GM12878 (cell line): Measurements from ENCODE around the gene ZFP90. TPM values are rescaled to one million over a fixed set of nuclear protein-coding genes. Genes with fewer than 3 reads are reported as not detected.

ENCODE experiments used
- BMI1 ChIP-seq: fragments of 450-650 bp; IDR thresholded peaks from 2 replicates; pipeline ENCODE4 v1.6.1; 2016; ENCODE audit warnings: mild to moderate bottlenecking, moderate library complexity, borderline replicate concordance
- CUX1 ChIP-seq: IDR thresholded peaks from 2 replicates; pipeline ENCODE4 v1.6.1; 2012; ENCODE audit warnings: improper control_type of control experiment, low read depth, low read length; ENCODE audit not compliant: insufficient replicate concordance
- EED ChIP-seq: sonication (generic); IDR thresholded peaks from 2 replicates; pipeline ENCODE4 v1.6.1; 2016; ENCODE audit warnings: antibody characterized with exemption, low read depth
- EP300 ChIP-seq, 2 experiments: fragments of 150-350 bp in 1 of 2; IDR thresholded peaks; 2 replicates each; pipeline ENCODE4 v1.6.1; 2011 to 2012; ENCODE audit warnings: low read depth in 2 of 2, low read length in 2 of 2, borderline replicate concordance in 1 of 2, improper control_type of control experiment in 1 of 2, inconsistent platforms in 1 of 2; ENCODE audit not compliant: control insufficient read depth in 1 of 2
- HDAC2 ChIP-seq: fragments of 200-600 bp; sonication (generic); IDR thresholded peaks from 2 replicates; pipeline ENCODE4 v1.6.1; 2017
- IRF5 ChIP-seq: fragments of 450-650 bp; IDR thresholded peaks from 2 replicates; pipeline ENCODE4 v1.6.1; 2017; ENCODE audit warnings: borderline replicate concordance
- LARP7 ChIP-seq: fragments of 450-650 bp; IDR thresholded peaks from 2 replicates; pipeline ENCODE4 v1.6.1; 2017; ENCODE audit warnings: mild to moderate bottlenecking
- MEF2B ChIP-seq: fragments of 450-650 bp; IDR thresholded peaks from 2 replicates; pipeline ENCODE4 v1.6.1; 2018; ENCODE audit warnings: mild to moderate bottlenecking, moderate library complexity; ENCODE audit not compliant: partially characterized antibody, poor library complexity, severe bottlenecking
- PAX5 ChIP-seq: IDR thresholded peaks from 2 replicates; pipeline ENCODE4 v1.6.1; 2011; ENCODE audit warnings: low read depth, low read length, borderline replicate concordance
- PML ChIP-seq: IDR thresholded peaks from 2 replicates; pipeline ENCODE4 v1.6.1; 2012; ENCODE audit warnings: low read length, inconsistent platforms
- POU2F2 ChIP-seq: IDR thresholded peaks from 3 replicates; pipeline ENCODE4 v1.6.1; 2011; ENCODE audit warnings: low read depth, mild to moderate bottlenecking, low read length, borderline replicate concordance
- PRDM15 ChIP-seq: fragments of 450-650 bp; formaldehyde crosslinking; IDR thresholded peaks from 2 replicates; pipeline ENCODE4 v1.4.0; 2020; ENCODE audit warnings: mild to moderate bottlenecking, moderate library complexity
- RB1 ChIP-seq: fragments of 450-650 bp; formaldehyde crosslinking; IDR thresholded peaks from 2 replicates; pipeline ENCODE4 v1.6.1; 2017; ENCODE audit warnings: mild to moderate bottlenecking, borderline replicate concordance
- STAT1 ChIP-seq: fragments of 450-650 bp; conservative IDR thresholded peaks from 2 replicates; pipeline ENCODE4 v1.6.1; 2014; ENCODE audit warnings: antibody characterized with exemption, mild to moderate bottlenecking
- YBX1 ChIP-seq: fragments of 450-650 bp; IDR thresholded peaks from 2 replicates; pipeline ENCODE4 v1.6.1; 2016; ENCODE audit warnings: antibody characterized with exemption
- ZZZ3 ChIP-seq: IDR thresholded peaks from 2 replicates; pipeline ENCODE4 v1.6.1; 2011; ENCODE audit warnings: low read depth; ENCODE audit not compliant: control insufficient read depth, insufficient read length
- polyA plus RNA-seq, 11 experiments: library from polyadenylated mRNA; depleted of rRNA in 4 of 11; unstranded in 6 of 11; stranded (reverse) in 5 of 11; fragments of >200 nt; fragmentation: Nextera tagmentation in 4 of 11; fragmentation: Illumina TruSeq in 1 of 11; extraction: Ambion mirVana in 4 of 11; extraction: Trizol in 1 of 11; gene quantifications; 1 replicate in 1 of 11; 2 replicates in 10 of 11; pipeline versions ENCODE4 v1.2.1 to v1.2.3, GENCODE V29; 2011 to 2016; ENCODE audit warnings: inconsistent platforms in 2 of 11, missing spikeins in 2 of 11, low read depth in 1 of 11
- total RNA-seq, 4 experiments: library from RNA; depleted of rRNA in 3 of 4; stranded (reverse); fragments of >200 nt in 3 of 4; fragmentation: Illumina TruSeq in 1 of 4; extraction: Trizol in 1 of 4; gene quantifications; 2 replicates each; pipeline versions ENCODE4 v1.2.1 to v1.2.3, GENCODE V29; 2013 to 2021

Gene ZFP90
- total and polyA plus RNA-seq, 10 of the 15 experiments (the other 5 are each of a cell fraction or from before 2014, with no cell fraction given), result 3.3 to 20.0 (median 15.4) TPM

- no peak for TF ChIP-seq CUX1
- no peak for TF ChIP-seq IRF5
- TF ChIP-seq HDAC2, result no peak
- TF ChIP-seq EED, result no peak
- no peak for TF ChIP-seq ZZZ3
- TF ChIP-seq EP300 (IDR thresholded peaks at IDR 0.05; ENCODE audit: borderline replicate concordance in 1 of 2, control insufficient read depth in 1 of 2, low read depth in 2 of 2, low read length in 2 of 2), result peak in 1 of 2 experiments; percentile 25; a peak in 1 of 4 replicates
- no peak for TF ChIP-seq MEF2B
- TF ChIP-seq PAX5, result no peak
- no peak; the same call in 1 of the 2 replicates for TF ChIP-seq STAT1
- peak; percentile 93 for TF ChIP-seq BMI1
- TF ChIP-seq POU2F2, result peak; percentile 57; the same call in 1 of the 3 replicates
- TF ChIP-seq PML, result no peak
- no peak for TF ChIP-seq PRDM15 (CRISPR knock-in tag)
- peak; percentile 35; the same call in 1 of the 2 replicates for TF ChIP-seq RB1
- peak; percentile 52; the same call in 1 of the 2 replicates for TF ChIP-seq LARP7
- no peak for TF ChIP-seq YBX1
These were observed 18.4 kb upstream of the ZFP90 start (continued) for GRCh38 chr16:68520649-68521086.
